SK-N-SH treated with all-trans-retinoic acid at 6 μM for 48 hours (cell line): ENCODE results near the gene ARHGAP28.
"Not testable (repeated sequence)": the region's sequence is repeated elsewhere in the genome, so short reads cannot be mapped to it uniquely, and the experiment has no call there.

Experiments used
- ATAC-seq: fragments of 200-7000 bp; cut with Tn5 transposase; 3 replicates; pipeline ENCODE4 v1.9.1; 2020; ENCODE audit warnings: mild to moderate bottlenecking, moderate library complexity
- ARNTL ChIP-seq: fragments of 450-650 bp; formaldehyde crosslinking; IDR thresholded peaks from 2 replicates; pipeline ENCODE4 v1.5.0; 2020; ENCODE audit warnings: low read depth, mild to moderate bottlenecking, moderate library complexity, borderline replicate concordance
- BACH2 ChIP-seq: fragments of 250-450 bp; sonication (Bioruptor Pico); IDR thresholded peaks from 2 replicates; pipeline ENCODE4 v1.9.0; 2021; ENCODE audit warnings: mild to moderate bottlenecking, borderline replicate concordance
- CREB5 ChIP-seq: fragments of 250-450 bp; sonication (Bioruptor Pico); IDR thresholded peaks from 2 replicates; pipeline ENCODE4 v1.5.1; 2020; ENCODE audit warnings: low read depth, mild to moderate bottlenecking, moderate library complexity
- CSDC2 ChIP-seq: fragments of 250-450 bp; sonication (Bioruptor Pico); IDR thresholded peaks from 2 replicates; pipeline ENCODE4 v1.5.0; 2020; ENCODE audit warnings: mild to moderate bottlenecking, moderate library complexity
- ESRRG ChIP-seq: fragments of 250-450 bp; sonication (Bioruptor Pico); IDR thresholded peaks from 2 replicates; pipeline ENCODE4 v1.6.1; 2021; ENCODE audit warnings: mild to moderate bottlenecking
- GLIS3 ChIP-seq: fragments of 250-450 bp; sonication (Bioruptor Pico); IDR thresholded peaks from 2 replicates; pipeline ENCODE4 v1.5.0; 2020; ENCODE audit warnings: mild to moderate bottlenecking, moderate library complexity
- ISL1 ChIP-seq: fragments of 250-450 bp; sonication (Bioruptor Pico); IDR thresholded peaks from 2 replicates; pipeline ENCODE4 v2.1.2; 2022; ENCODE audit warnings: mild to moderate bottlenecking, moderate library complexity
- OSR1 ChIP-seq: fragments of 250-450 bp; sonication (Bioruptor Pico); IDR thresholded peaks from 2 replicates; pipeline ENCODE4 v1.8.0; 2022; ENCODE audit warnings: moderate library complexity, mild to moderate bottlenecking, inconsistent platforms
- RARB ChIP-seq: fragments of 250-450 bp; sonication (Bioruptor Pico); IDR thresholded peaks from 2 replicates; pipeline ENCODE4 v1.8.0; 2021; ENCODE audit warnings: mild to moderate bottlenecking, moderate library complexity
- TOX ChIP-seq: fragments of 250-450 bp; sonication (Bioruptor Pico); IDR thresholded peaks from 2 replicates; pipeline ENCODE4 v1.8.0; 2021; ENCODE audit warnings: mild to moderate bottlenecking, moderate library complexity, borderline replicate concordance
- TSHZ2 ChIP-seq: fragments of 250-450 bp; sonication (Bioruptor Pico); IDR thresholded peaks from 2 replicates; pipeline ENCODE4 v1.5.0; 2020; ENCODE audit warnings: mild to moderate bottlenecking, moderate library complexity
- ZC3H10 ChIP-seq: fragments of 250-450 bp; sonication (Bioruptor Pico); IDR thresholded peaks from 2 replicates; pipeline ENCODE4 v1.5.1; 2021; ENCODE audit warnings: mild to moderate bottlenecking, moderate library complexity
- ZFP3 ChIP-seq: fragments of 250-450 bp; sonication (Bioruptor Pico); IDR thresholded peaks from 2 replicates; pipeline ENCODE4 v1.5.0; 2020; ENCODE audit warnings: mild to moderate bottlenecking, moderate library complexity
- ZFP30 ChIP-seq: fragments of 450-650 bp; formaldehyde crosslinking; IDR thresholded peaks from 2 replicates; pipeline ENCODE4 v1.5.0; 2022; ENCODE audit warnings: mild to moderate bottlenecking, moderate library complexity
- ZNF565 ChIP-seq: fragments of 450-650 bp; formaldehyde crosslinking; conservative IDR thresholded peaks from 2 replicates; pipeline ENCODE4 v1.5.0; 2020; ENCODE audit warnings: low read depth, mild to moderate bottlenecking, moderate library complexity
- ZNF8 ChIP-seq: fragments of 450-650 bp; formaldehyde crosslinking; IDR thresholded peaks from 2 replicates; pipeline ENCODE4 v1.5.0; 2020; ENCODE audit warnings: mild to moderate bottlenecking, moderate library complexity
- TF ChIP-seq, protein P1 (sequence below): fragments of 250-450 bp; sonication (Bioruptor Pico); IDR thresholded peaks from 2 replicates; pipeline ENCODE4 v1.8.0; 2021; ENCODE audit warnings: low read depth, mild to moderate bottlenecking, moderate library complexity, borderline replicate concordance
- TF ChIP-seq, protein P2 (sequence below): fragments of 250-450 bp; sonication (Bioruptor Pico); IDR thresholded peaks from 2 replicates; pipeline ENCODE4 v1.5.1; 2021; ENCODE audit warnings: mild to moderate bottlenecking, moderate library complexity
- TF ChIP-seq, protein P3 (sequence below): fragments of 250-450 bp; sonication (Bioruptor Pico); IDR thresholded peaks from 2 replicates; pipeline ENCODE4 v1.8.0; 2020; ENCODE audit warnings: mild to moderate bottlenecking, moderate library complexity, borderline replicate concordance

The ARHGAP28 gene

DNA sequence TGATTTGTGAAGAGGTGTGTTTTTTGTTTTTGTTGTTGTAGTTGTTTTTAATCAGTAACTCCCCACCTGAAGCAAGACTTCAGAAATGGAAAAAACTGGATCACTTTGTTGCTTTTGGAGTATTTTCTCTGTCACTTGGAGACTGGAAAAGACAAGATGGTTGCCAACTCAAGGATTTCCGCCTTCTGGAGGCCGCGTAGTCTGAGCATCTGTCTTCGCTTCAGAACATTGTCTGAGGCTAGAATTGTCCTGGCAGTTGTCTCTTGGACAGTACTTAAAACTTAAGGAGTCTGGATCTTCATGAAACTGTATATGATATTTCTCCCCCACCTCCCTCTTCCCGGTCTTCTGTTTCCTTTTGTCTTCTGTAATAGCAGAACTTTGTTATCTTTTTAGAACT lies 67.7 kb downstream of the ARHGAP28 start:
- no peak for ATAC-seq
- TF ChIP-seq ZNF565 (CRISPR knock-in tag) (no peak), ESRRG (no peak), ZFP3 (CRISPR knock-in tag) (no peak), TSHZ2 (CRISPR knock-in tag) (no peak), ZNF8 (CRISPR knock-in tag) (no peak), ARNTL (CRISPR knock-in tag) (no peak), BACH2 (CRISPR knock-in tag) (no peak), CREB5 (CRISPR knock-in tag) (no peak), ZC3H10 (no peak)

GRCh38 chr18:6798896-6799295 lies 69.4 kb downstream of the ARHGAP28 start:
- no peak for ATAC-seq
- no peak for TF ChIP-seq GLIS3 (CRISPR knock-in tag)
- TF ChIP-seq ISL1 (CRISPR knock-in tag) = peak; percentile 63
- no peak for TF ChIP-seq CSDC2 (CRISPR knock-in tag)
- TF ChIP-seq RARB (CRISPR knock-in tag) = no peak
- no peak for TF ChIP-seq OSR1 (CRISPR knock-in tag)

DNA sequence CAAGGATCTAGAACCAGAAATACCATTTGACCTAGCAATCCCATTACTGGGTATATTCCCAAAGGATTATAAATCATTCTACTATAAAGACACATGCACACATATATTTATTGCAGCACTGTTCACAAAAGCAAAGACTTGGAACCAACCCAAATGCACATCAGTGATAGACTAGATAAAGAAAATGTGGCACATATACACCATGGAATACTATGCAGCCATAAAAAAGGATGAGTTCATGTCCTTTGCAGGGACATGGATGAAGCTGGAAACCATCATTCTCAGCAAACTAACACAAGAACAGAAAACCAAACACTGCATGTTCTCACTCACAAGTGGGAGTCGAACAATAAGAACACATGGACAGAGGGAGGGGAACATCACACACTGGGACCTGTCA lies 70.8 kb downstream of the ARHGAP28 start:
- not testable (repeated sequence) for ATAC-seq
- peak; percentile 42; the same call in 1 of the 2 replicates for TF ChIP-seq ZNF8 (CRISPR knock-in tag)

DNA sequence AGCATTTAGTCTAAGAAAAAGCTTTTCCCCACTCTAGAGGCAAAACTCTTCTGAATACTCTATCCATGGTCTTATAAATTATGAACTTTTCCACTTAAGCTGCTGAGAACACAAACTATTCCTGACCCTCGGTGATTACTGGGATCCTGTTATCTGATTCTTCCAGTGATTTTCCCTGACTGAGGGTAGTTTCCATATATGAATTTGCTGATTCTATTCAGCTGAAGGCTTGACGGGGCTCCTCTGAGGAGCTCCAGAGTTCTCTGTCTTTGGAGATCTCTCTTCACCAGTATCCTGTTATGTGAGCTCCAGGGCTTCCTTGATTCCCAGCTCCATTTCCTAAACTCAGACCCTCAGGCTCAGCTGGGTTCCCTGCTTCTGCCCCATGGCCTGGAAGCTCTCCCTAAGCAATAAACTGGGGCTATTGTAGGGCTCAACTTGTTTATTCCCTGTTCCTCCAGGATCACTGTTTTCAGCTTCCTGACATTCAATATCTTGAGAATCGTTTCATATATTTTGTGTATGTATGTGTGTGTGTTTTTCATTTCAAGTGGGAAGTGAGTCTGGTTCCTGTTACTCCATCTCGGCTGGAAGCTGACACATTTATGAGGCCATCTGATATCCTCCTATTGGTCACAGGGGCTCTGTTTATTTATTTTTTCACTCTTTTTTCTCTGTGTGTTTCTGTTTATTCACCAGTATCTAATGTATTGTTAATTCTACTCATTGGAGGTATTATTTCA lies 78.2 kb downstream of the ARHGAP28 start:
- no peak for ATAC-seq
- TF ChIP-seq ISL1 (CRISPR knock-in tag) = no peak
- TF ChIP-seq, protein P1, sequence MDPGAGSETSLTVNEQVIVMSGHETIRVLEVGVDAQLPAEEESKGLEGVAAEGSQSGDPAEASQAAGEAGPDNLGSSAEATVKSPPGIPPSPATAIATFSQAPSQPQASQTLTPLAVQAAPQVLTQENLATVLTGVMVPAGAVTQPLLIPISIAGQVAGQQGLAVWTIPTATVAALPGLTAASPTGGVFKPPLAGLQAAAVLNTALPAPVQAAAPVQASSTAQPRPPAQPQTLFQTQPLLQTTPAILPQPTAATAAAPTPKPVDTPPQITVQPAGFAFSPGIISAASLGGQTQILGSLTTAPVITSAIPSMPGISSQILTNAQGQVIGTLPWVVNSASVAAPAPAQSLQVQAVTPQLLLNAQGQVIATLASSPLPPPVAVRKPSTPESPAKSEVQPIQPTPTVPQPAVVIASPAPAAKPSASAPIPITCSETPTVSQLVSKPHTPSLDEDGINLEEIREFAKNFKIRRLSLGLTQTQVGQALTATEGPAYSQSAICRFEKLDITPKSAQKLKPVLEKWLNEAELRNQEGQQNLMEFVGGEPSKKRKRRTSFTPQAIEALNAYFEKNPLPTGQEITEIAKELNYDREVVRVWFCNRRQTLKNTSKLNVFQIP (CRISPR knock-in tag) = no peak
- no peak for TF ChIP-seq OSR1 (CRISPR knock-in tag)
- TF ChIP-seq, protein P2, sequence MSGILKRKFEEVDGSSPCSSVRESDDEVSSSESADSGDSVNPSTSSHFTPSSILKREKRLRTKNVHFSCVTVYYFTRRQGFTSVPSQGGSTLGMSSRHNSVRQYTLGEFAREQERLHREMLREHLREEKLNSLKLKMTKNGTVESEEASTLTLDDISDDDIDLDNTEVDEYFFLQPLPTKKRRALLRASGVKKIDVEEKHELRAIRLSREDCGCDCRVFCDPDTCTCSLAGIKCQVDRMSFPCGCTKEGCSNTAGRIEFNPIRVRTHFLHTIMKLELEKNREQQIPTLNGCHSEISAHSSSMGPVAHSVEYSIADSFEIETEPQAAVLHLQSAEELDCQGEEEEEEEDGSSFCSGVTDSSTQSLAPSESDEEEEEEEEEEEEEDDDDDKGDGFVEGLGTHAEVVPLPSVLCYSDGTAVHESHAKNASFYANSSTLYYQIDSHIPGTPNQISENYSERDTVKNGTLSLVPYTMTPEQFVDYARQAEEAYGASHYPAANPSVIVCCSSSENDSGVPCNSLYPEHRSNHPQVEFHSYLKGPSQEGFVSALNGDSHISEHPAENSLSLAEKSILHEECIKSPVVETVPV = no peak
- no peak for TF ChIP-seq GLIS3 (CRISPR knock-in tag)
- no peak for TF ChIP-seq TOX (CRISPR knock-in tag)
- no peak for TF ChIP-seq RARB (CRISPR knock-in tag)
- TF ChIP-seq ZFP30 (CRISPR knock-in tag) = no peak
- TF ChIP-seq CREB5 (CRISPR knock-in tag) = no peak
- TF ChIP-seq, protein P3, sequence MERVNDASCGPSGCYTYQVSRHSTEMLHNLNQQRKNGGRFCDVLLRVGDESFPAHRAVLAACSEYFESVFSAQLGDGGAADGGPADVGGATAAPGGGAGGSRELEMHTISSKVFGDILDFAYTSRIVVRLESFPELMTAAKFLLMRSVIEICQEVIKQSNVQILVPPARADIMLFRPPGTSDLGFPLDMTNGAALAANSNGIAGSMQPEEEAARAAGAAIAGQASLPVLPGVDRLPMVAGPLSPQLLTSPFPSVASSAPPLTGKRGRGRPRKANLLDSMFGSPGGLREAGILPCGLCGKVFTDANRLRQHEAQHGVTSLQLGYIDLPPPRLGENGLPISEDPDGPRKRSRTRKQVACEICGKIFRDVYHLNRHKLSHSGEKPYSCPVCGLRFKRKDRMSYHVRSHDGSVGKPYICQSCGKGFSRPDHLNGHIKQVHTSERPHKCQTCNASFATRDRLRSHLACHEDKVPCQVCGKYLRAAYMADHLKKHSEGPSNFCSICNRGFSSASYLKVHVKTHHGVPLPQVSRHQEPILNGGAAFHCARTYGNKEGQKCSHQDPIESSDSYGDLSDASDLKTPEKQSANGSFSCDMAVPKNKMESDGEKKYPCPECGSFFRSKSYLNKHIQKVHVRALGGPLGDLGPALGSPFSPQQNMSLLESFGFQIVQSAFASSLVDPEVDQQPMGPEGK (CRISPR knock-in tag) = no peak
